Gastrocnemius medialis (tissue), 4 donors: ENCODE results near the gene NIT1. TPM values are rescaled to one million over a fixed set of nuclear protein-coding genes. Genes with fewer than 3 reads are reported as not detected.

Experiments used
- ATAC-seq, 2 donors: fragments of 150-250 bp; one replicate each; pipeline ENCODE4 v1.9.1; 2016
- DNase-seq, 2 donors: peaks; one replicate each; pipeline ENCODE4 v3.0.0-alpha.2; 2019
- H3K27ac ChIP-seq, 4 donors: fragments of 200-600 bp; sonication (generic); 1 replicate in 1 of 4; 2 replicates in 3 of 4; pipeline ENCODE4 v1.5.1; 2016 to 2018; ENCODE audit warnings: mild to moderate bottlenecking in 2 of 4, moderate library complexity in 1 of 4
- H3K27me3 ChIP-seq, 3 donors: fragments of 200-600 bp; sonication (generic) in 2 of 3; 1 replicate in 1 of 3; 2 replicates in 2 of 3; pipeline versions ENCODE4 v1.5.1 to v1.6.0; 2016 to 2019; ENCODE audit warnings: mild to moderate bottlenecking in 1 of 3, moderate library complexity in 1 of 3
- H3K36me3 ChIP-seq, 2 donors: fragments of 200-600 bp; sonication (generic) in 1 of 2; one replicate each; pipeline ENCODE4 v1.5.1; 2017 to 2018
- H3K4me1 ChIP-seq, 2 donors: fragments of 200-600 bp; sonication (generic) in 1 of 2; one replicate each; pipeline ENCODE4 v1.5.1; 2016 to 2017; ENCODE audit warnings: mild to moderate bottlenecking in 2 of 2
- H3K4me3 ChIP-seq, 4 donors: fragments of 200-600 bp; sonication (generic) in 3 of 4; 1 replicate in 1 of 4; 2 replicates in 3 of 4; pipeline ENCODE4 v1.5.1; 2016 to 2019; ENCODE audit warnings: mild to moderate bottlenecking in 2 of 4
- H3K9me3 ChIP-seq, 3 donors: fragments of 200-600 bp; sonication (generic) in 2 of 3; 1 replicate in 1 of 3; 2 replicates in 2 of 3; pipeline ENCODE4 v1.5.1; 2016 to 2019
- POLR2A ChIP-seq, 2 donors: fragments of 450-650 bp; IDR thresholded peaks; one replicate each; pipeline ENCODE4 v1.6.1; 2017; ENCODE audit warnings: antibody characterized with exemption in 2 of 2, mild to moderate bottlenecking in 2 of 2, moderate library complexity in 2 of 2
- in situ Hi-C, 4 donors: fragments of 200-750 bp; cut with MboI; loops; one replicate each; pipeline versions ENCODE4 v1.15.0 to v1.8.0; 2017; ENCODE audit warnings: low sequenced_read_pairs in 4 of 4
- intact Hi-C: fragments of 100-400 bp; cut with DNase I; formaldehyde crosslinking; loops from one replicate; pipeline ENCODE4 v1.15.1; 2023; ENCODE audit warnings: low total_unique reads
- total RNA-seq, 4 donors: library from RNA; depleted of rRNA; stranded (reverse); fragments of >200 nt; gene quantifications; one replicate each; pipeline versions ENCODE4 v1.1.0 to v1.2.3, GENCODE V29; 2016
- TF ChIP-seq, protein P1 (sequence below), 5 experiments: fragments of 450-650 bp in 3 of 5; fragments of 200-600 bp in 2 of 5; sonication (generic) in 2 of 5; IDR thresholded peaks in 4 of 5; conservative IDR thresholded peaks in 1 of 5; 1 replicate in 4 of 5; 2 replicates in 1 of 5; pipeline ENCODE4 v1.5.1; 2016 to 2019; ENCODE audit warnings: antibody characterized with exemption in 5 of 5, mild to moderate bottlenecking in 3 of 5, moderate library complexity in 3 of 5

NIT1 gene
- total RNA-seq, 4 donors from 2014 or later: 16.1 to 20.4 (median 17.9) TPM

- intact Hi-C loops (no loop called here), in situ Hi-C loops (no loop called here)
- Histone ChIP-seq H3K27me3 (no peaks in the 10 kb centered on the region), H3K9me3 (no peaks in the 10 kb centered on the region), H3K4me3 (peak overlapping the region; percentile 77 to 90 (median 82)), H3K36me3 (peaks cover 0 to 55% of the 10 kb centered on the region in 2 donors), H3K27ac (peak overlapping the region; percentile 85 to 94 (median 88)), H3K4me1 (peaks cover 30 to 35% of the 10 kb centered on the region in 2 donors)
- ATAC-seq (no peak), DNase-seq (no peak)
- no peak for TF ChIP-seq POLR2A (IDR thresholded peaks at IDR 0.05)
- TF ChIP-seq, protein P1, sequence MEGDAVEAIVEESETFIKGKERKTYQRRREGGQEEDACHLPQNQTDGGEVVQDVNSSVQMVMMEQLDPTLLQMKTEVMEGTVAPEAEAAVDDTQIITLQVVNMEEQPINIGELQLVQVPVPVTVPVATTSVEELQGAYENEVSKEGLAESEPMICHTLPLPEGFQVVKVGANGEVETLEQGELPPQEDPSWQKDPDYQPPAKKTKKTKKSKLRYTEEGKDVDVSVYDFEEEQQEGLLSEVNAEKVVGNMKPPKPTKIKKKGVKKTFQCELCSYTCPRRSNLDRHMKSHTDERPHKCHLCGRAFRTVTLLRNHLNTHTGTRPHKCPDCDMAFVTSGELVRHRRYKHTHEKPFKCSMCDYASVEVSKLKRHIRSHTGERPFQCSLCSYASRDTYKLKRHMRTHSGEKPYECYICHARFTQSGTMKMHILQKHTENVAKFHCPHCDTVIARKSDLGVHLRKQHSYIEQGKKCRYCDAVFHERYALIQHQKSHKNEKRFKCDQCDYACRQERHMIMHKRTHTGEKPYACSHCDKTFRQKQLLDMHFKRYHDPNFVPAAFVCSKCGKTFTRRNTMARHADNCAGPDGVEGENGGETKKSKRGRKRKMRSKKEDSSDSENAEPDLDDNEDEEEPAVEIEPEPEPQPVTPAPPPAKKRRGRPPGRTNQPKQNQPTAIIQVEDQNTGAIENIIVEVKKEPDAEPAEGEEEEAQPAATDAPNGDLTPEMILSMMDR (IDR thresholded peaks at IDR 0.05 in 4 of 5, conservative IDR thresholded peaks at IDR 0.05 in 1 of 5): no peak
These were observed 47.2 kb downstream of the NIT1 start for GRCh38 chr1:161164901-161165610.

DNA sequence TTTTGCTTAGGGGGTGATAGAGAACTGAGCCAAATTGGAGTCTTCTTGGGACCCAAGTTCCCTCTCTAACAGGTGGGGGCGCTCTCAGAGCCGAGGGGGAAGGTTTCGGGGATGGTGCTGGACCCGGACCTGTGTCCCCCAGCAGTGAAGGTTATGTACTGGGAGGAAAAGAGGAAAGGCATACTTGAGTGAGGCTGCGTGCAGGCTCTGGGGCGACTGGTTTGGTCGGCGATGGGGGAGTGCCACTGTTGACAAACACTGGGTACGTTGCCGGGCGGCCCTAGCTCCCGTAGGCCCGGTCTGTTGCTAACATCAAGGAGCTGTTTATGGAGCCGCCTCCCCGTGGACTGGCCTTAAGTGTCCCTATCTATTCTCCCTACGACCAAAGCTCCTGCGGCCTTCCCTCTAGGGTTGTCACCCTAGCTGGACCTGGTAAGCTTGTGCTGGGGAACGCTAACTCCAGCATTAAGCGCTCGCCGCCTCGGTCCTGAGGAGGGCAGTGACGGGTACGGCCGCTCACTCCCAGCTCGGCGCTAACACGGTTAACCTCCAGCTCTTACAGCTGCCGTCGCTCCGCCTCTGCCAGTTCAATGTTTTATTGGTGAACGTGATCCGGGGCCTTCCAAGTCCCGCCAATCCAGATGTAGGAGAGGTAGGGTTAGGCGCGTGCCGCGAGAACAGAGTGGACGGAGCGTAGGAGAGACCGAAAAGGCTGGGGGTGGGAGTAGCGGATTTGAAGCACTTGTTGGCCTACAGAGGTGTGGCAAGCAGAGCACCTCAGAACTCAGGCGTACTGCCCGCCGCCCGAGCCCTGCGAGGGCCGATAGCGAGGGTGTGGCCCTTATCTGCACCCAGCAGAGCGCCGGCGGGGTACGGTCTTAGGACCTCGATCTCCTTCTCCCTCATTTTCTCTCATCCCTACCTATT is 48.1 kb downstream of the NIT1 start, which contains the start of gene PPOX:
TSS of gene PPOX (plus strand) at position 685 of the 927 bp plus-strand sequence. CDS start 422 bp downstream, outside the sequence.
- intact Hi-C loops: loop anchor here (1.0 kb wide), 1 partner anchor 11 kb away; the partner anchor contains the start of gene B4GALT3
- peak; percentile 97 to 99 for ATAC-seq
- peak; percentile 73 to 92 for TF ChIP-seq POLR2A (IDR thresholded peaks at IDR 0.05)
- TF ChIP-seq, protein P1 (IDR thresholded peaks at IDR 0.05 in 4 of 5, conservative IDR thresholded peaks at IDR 0.05 in 1 of 5): peak; percentile 20 to 57 (median 44)
- no peaks in the 10 kb centered on the region for H3K27me3 ChIP-seq
- in situ Hi-C loops: no loop called here
- no peaks in the 10 kb centered on the region for H3K9me3 ChIP-seq
- H3K27ac ChIP-seq: peak within 1 kb of the TSS; percentile 85 to 94 (median 88)
- peaks cover 22 to 26% of the 10 kb centered on the region in 2 donors for H3K4me1 ChIP-seq
- peak; percentile 98 for DNase-seq
- H3K36me3 ChIP-seq: peaks cover 5 to 61% of the 10 kb centered on the region in 2 donors
- H3K4me3 ChIP-seq: peak within 1 kb of the TSS; percentile 77 to 90 (median 82)

GRCh38 chr1:161166669-161167548 is 49.0 kb downstream of the NIT1 start:
- H3K4me1 ChIP-seq: peaks cover 16 to 19% of the 10 kb centered on the region in 2 donors
- intact Hi-C loops (loop anchor here (1.0 kb wide), 1 partner anchor 10 kb away; the partner anchor contains the start of gene B4GALT3), in situ Hi-C loops (no loop called here)
- peaks cover 5 to 63% of the 10 kb centered on the region in 2 donors for H3K36me3 ChIP-seq
- peak overlapping the region; percentile 85 to 94 (median 88) for H3K27ac ChIP-seq
- no peak for DNase-seq
- no peak for TF ChIP-seq POLR2A (IDR thresholded peaks at IDR 0.05)
- TF ChIP-seq, protein P1 (IDR thresholded peaks at IDR 0.05 in 4 of 5, conservative IDR thresholded peaks at IDR 0.05 in 1 of 5): no peak
- H3K4me3 ChIP-seq: peak overlapping the region; percentile 77 to 90 (median 82)
- ATAC-seq: no peak
- H3K27me3 ChIP-seq: no peaks in the 10 kb centered on the region
- no peaks in the 10 kb centered on the region for H3K9me3 ChIP-seq

DNA sequence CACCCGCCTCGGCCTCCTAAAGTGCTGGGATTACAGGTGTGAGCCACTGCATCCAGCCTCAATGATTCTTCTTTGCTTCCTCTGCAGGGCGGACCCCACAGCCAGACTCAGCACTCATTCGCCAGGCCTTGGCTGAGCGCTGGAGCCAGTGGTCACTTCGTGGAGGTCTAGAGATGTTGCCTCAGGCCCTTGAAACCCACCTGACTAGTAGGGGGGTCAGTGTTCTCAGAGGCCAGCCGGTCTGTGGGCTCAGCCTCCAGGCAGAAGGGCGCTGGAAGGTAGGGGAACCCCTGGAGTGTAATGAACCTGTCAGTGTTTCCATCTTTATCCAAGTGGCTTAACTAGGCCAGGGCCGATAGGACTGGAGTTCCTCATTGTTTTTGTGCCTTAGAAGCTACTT is 51.0 kb downstream of the NIT1 start:
- ATAC-seq (no peak), DNase-seq (no peak)
- H3K9me3 ChIP-seq: no peaks in the 10 kb centered on the region
- H3K27me3 ChIP-seq: no peaks in the 10 kb centered on the region
- TF ChIP-seq POLR2A (IDR thresholded peaks at IDR 0.05): no peak
- TF ChIP-seq, protein P1 (IDR thresholded peaks at IDR 0.05 in 4 of 5, conservative IDR thresholded peaks at IDR 0.05 in 1 of 5): no peak
- peaks cover 5 to 61% of the 10 kb centered on the region in 2 donors for H3K36me3 ChIP-seq
- peaks cover 28% of the 10 kb centered on the region in 2 donors for H3K4me1 ChIP-seq
- intact Hi-C loops (no loop called here), in situ Hi-C loops (no loop called here)
- no peak overlapping the region for H3K4me3 ChIP-seq
- H3K27ac ChIP-seq: no peak overlapping the region
